Activated CD8-positive, alpha-beta T cell treated with anti-CD3 and anti-CD28 coated beads, Interleukin-2, amount 10 ng/mL, durations not matched to agents 7 days and 5 days (primary cell): Measurements from ENCODE around the gene SPATS2. TPM values are rescaled to one million over a fixed set of nuclear protein-coding genes. Genes with fewer than 3 reads are reported as not detected.

Experiments used
- ATAC-seq: fragments of 150-1000 bp; cut with Tn5 transposase; one replicate; pipeline ENCODE4 v1.10.0; 2021; ENCODE audit warnings: moderate library complexity
- CTCF ChIA-PET: fragments of 350-600 bp; sonication (Branson Sonifier 250); formaldehyde crosslinking; loops from one replicate; lab custom pipeline; 2021; ENCODE audit warnings: antibody characterized with exemption; lab: Charles Lee
- POLR2A ChIA-PET: fragments of 350-600 bp; sonication (Branson Sonifier 250); formaldehyde crosslinking; loops from one replicate; lab custom pipeline; 2021; ENCODE audit warnings: antibody characterized with exemption; lab: Charles Lee
- DNase-seq: peaks from one replicate; pipeline ENCODE4 v3.0.0-alpha.2; 2020
- H3K27ac Mint-ChIP-seq: one replicate; pipeline ENCODE4 v1.8.0; 2021; ENCODE audit warnings: mild to moderate bottlenecking, mixed read lengths
- H3K27me3 Mint-ChIP-seq: one replicate; pipeline ENCODE4 v1.8.0; 2021; ENCODE audit warnings: low read depth, mixed read lengths
- H3K36me3 Mint-ChIP-seq: one replicate; pipeline ENCODE4 v1.8.0; 2021; ENCODE audit warnings: low read depth, mixed read lengths
- H3K4me1 Mint-ChIP-seq: one replicate; pipeline ENCODE4 v1.8.0; 2021; ENCODE audit warnings: low read depth, mixed read lengths
- H3K4me3 Mint-ChIP-seq: one replicate; pipeline ENCODE4 v1.8.0; 2021; ENCODE audit warnings: mild to moderate bottlenecking, mixed read lengths
- H3K9me3 Mint-ChIP-seq: one replicate; pipeline ENCODE4 v1.8.0; 2022; ENCODE audit warnings: mixed read lengths; ENCODE audit not compliant: insufficient read depth
- total RNA-seq, 2 experiments: library from RNA; stranded (reverse); gene quantifications; one replicate each; pipeline ENCODE4 v1.2.3, GENCODE V29; 2021

The SPATS2 gene
- total RNA-seq, 2 experiments from 2014 or later = 12.9 to 13.0 TPM

GRCh38 chr12:49471557-49471956, 104.3 kb downstream of the SPATS2 start:
- Mint-ChIP-seq H3K27me3 (no peaks in the 10 kb centered on the region), H3K9me3 (no peaks in the 10 kb centered on the region), H3K27ac (no peak overlapping the region), H3K4me3 (no peak overlapping the region), H3K36me3 (no peaks in the 10 kb centered on the region), H3K4me1 (no peaks in the 10 kb centered on the region)
- DNase-seq (no peak), ATAC-seq (no peak)
- CTCF ChIA-PET = interaction anchor here (0.7 to 4.1 kb wide), 8 partner anchors 10 to 270 kb away, joined by 3 to 17 read pairs (median 4); partner anchors contain the start of gene TMBIM6
- POLR2A ChIA-PET = interaction anchor here (1.3 kb wide), 1 partner anchor 18 kb away, joined by 3 read pairs; no protein-coding TSS in a partner anchor

- no peak for ATAC-seq
- DNase-seq = no peak
- H3K36me3 Mint-ChIP-seq = no peaks in the 10 kb centered on the region
- H3K27me3 Mint-ChIP-seq = no peaks in the 10 kb centered on the region
- H3K27ac Mint-ChIP-seq = no peak overlapping the region
- H3K9me3 Mint-ChIP-seq = no peaks in the 10 kb centered on the region
- POLR2A ChIA-PET = no interaction called here
- peaks cover 7% of the 10 kb centered on the region for H3K4me1 Mint-ChIP-seq
- CTCF ChIA-PET = no interaction called here
- no peak overlapping the region for H3K4me3 Mint-ChIP-seq
Observed at GRCh38 chr12:49476091-49476490, 108.8 kb downstream of the SPATS2 start.

- POLR2A ChIA-PET = no interaction called here
- no peaks in the 10 kb centered on the region for H3K36me3 Mint-ChIP-seq
- CTCF ChIA-PET = interaction anchor here (2.4 kb wide), 1 partner anchor 121 kb away, joined by 6 read pairs; no protein-coding TSS in a partner anchor
- ATAC-seq (no peak), DNase-seq (no peak)
- H3K27me3 Mint-ChIP-seq = no peaks in the 10 kb centered on the region
- H3K27ac Mint-ChIP-seq = no peak overlapping the region
- H3K4me1 Mint-ChIP-seq = peaks cover 14% of the 10 kb centered on the region
- no peak overlapping the region for H3K4me3 Mint-ChIP-seq
- H3K9me3 Mint-ChIP-seq = no peaks in the 10 kb centered on the region
Observed at GRCh38 chr12:49478949-49479664, 111.8 kb downstream of the SPATS2 start.

- POLR2A ChIA-PET = interaction anchor here (1.0 kb wide), 1 partner anchor 259 kb away, joined by 3 read pairs; the partner anchor contains the start of gene TMBIM6
Observed at GRCh38 chr12:49482095-49483051, 115.1 kb downstream of the SPATS2 start.

GRCh38 chr12:49483619-49484018, 116.4 kb downstream of the SPATS2 start:
- no peak for ATAC-seq
- ChIA-PET POLR2A (interaction anchor here (1.0 kb wide), 1 partner anchor 258 kb away, joined by 3 read pairs; the partner anchor contains the start of gene TMBIM6), CTCF (interaction anchor here (0.9 to 2.9 kb wide), 4 partner anchors 9 to 125 kb away, joined by 3 to 13 read pairs (median 7); no protein-coding TSS in a partner anchor)
- H3K27ac Mint-ChIP-seq = no peak overlapping the region
- no peaks in the 10 kb centered on the region for H3K9me3 Mint-ChIP-seq
- no peaks in the 10 kb centered on the region for H3K36me3 Mint-ChIP-seq
- DNase-seq = no peak
- H3K27me3 Mint-ChIP-seq = no peaks in the 10 kb centered on the region
- H3K4me1 Mint-ChIP-seq = peaks cover 7% of the 10 kb centered on the region
- no peak overlapping the region for H3K4me3 Mint-ChIP-seq

More at GRCh38 chr12:49482095-49483051, 115.1 kb downstream of the SPATS2 start:
- ATAC-seq = no peak
- DNase-seq = no peak
- H3K36me3 Mint-ChIP-seq = no peaks in the 10 kb centered on the region
- H3K27me3 Mint-ChIP-seq = no peaks in the 10 kb centered on the region
- H3K4me1 Mint-ChIP-seq = peaks cover 12% of the 10 kb centered on the region
- H3K4me3 Mint-ChIP-seq = no peak overlapping the region
- H3K9me3 Mint-ChIP-seq = no peaks in the 10 kb centered on the region
- no peak overlapping the region for H3K27ac Mint-ChIP-seq
- CTCF ChIA-PET = interaction anchor here (1.0 to 2.9 kb wide), 5 partner anchors 15 to 295 kb away, joined by 3 to 13 read pairs (median 3); no protein-coding TSS in a partner anchor

GRCh38 chr12:49487605-49488004, 120.3 kb downstream of the SPATS2 start:
- no peak overlapping the region for H3K27ac Mint-ChIP-seq
- no peaks in the 10 kb centered on the region for H3K9me3 Mint-ChIP-seq
- ChIA-PET POLR2A (no interaction called here), CTCF (interaction anchor here (0.7 to 1.2 kb wide), 3 partner anchors 17 to 141 kb away, joined by 3 read pairs; partner anchors contain the start of gene DNAJC22)
- H3K36me3 Mint-ChIP-seq = no peaks in the 10 kb centered on the region
- peaks cover 7% of the 10 kb centered on the region for H3K4me1 Mint-ChIP-seq
- ATAC-seq (no peak), DNase-seq (no peak)
- H3K27me3 Mint-ChIP-seq = no peaks in the 10 kb centered on the region
- H3K4me3 Mint-ChIP-seq = no peak overlapping the region

- ChIA-PET POLR2A (no interaction called here), CTCF (no interaction called here)
- DNase-seq = no peak
- H3K9me3 Mint-ChIP-seq = no peaks in the 10 kb centered on the region
- H3K27me3 Mint-ChIP-seq = no peaks in the 10 kb centered on the region
- no peak overlapping the region for H3K4me3 Mint-ChIP-seq
- no peaks in the 10 kb centered on the region for H3K4me1 Mint-ChIP-seq
- no peaks in the 10 kb centered on the region for H3K36me3 Mint-ChIP-seq
- ATAC-seq = no peak
- H3K27ac Mint-ChIP-seq = no peak overlapping the region
Observed at GRCh38 chr12:49489154-49489553, 121.9 kb downstream of the SPATS2 start.

- H3K27me3 Mint-ChIP-seq = no peaks in the 10 kb centered on the region
- H3K4me1 Mint-ChIP-seq = no peaks in the 10 kb centered on the region
- peaks cover under 1% of the 10 kb centered on the region for H3K36me3 Mint-ChIP-seq
- H3K4me3 Mint-ChIP-seq = no peak overlapping the region
- ChIA-PET POLR2A (no interaction called here), CTCF (interaction anchor here (2.3 kb wide), 1 partner anchor 24 kb away, joined by 9 read pairs; no protein-coding TSS in a partner anchor)
- ATAC-seq (no peak), DNase-seq (no peak)
- H3K27ac Mint-ChIP-seq = no peak overlapping the region
- no peaks in the 10 kb centered on the region for H3K9me3 Mint-ChIP-seq
Observed at GRCh38 chr12:49489720-49490119, 122.5 kb downstream of the SPATS2 start.

GRCh38 chr12:49491823-49492222, 124.6 kb downstream of the SPATS2 start:
- Mint-ChIP-seq H3K4me1 (no peaks in the 10 kb centered on the region), H3K27me3 (no peaks in the 10 kb centered on the region), H3K4me3 (no peak overlapping the region), H3K27ac (no peak overlapping the region), H3K9me3 (no peaks in the 10 kb centered on the region), H3K36me3 (peaks cover 4% of the 10 kb centered on the region)
- DNase-seq (no peak), ATAC-seq (no peak)
- ChIA-PET POLR2A (interaction anchor here (0.6 kb wide), 1 partner anchor 45 kb away, joined by 3 read pairs; no protein-coding TSS in a partner anchor), CTCF (interaction anchor here (1.0 to 2.3 kb wide), 3 partner anchors 22 to 134 kb away, joined by 3 to 9 read pairs (median 4); no protein-coding TSS in a partner anchor)

- Mint-ChIP-seq H3K9me3 (no peaks in the 10 kb centered on the region), H3K4me1 (no peaks in the 10 kb centered on the region), H3K27ac (no peak overlapping the region), H3K4me3 (no peak overlapping the region), H3K27me3 (no peaks in the 10 kb centered on the region), H3K36me3 (peaks cover 4% of the 10 kb centered on the region)
- DNase-seq (no peak), ATAC-seq (no peak)
- CTCF ChIA-PET = interaction anchor here (1.1 to 1.7 kb wide), 4 partner anchors 10 to 375 kb away, joined by 3 to 8 read pairs (median 3); no protein-coding TSS in a partner anchor
- POLR2A ChIA-PET = no interaction called here
Observed at GRCh38 chr12:49493900-49494299, 126.6 kb downstream of the SPATS2 start.
